Measurements from ENCODE around the gene SNUPN. TPM values are rescaled to one million over a fixed set of nuclear protein-coding genes. Genes with fewer than 3 reads are reported as not detected.

The SNUPN gene
- polyA plus RNA-seq, 1 of the 3 experiments (the other 2 are of a cell fraction): 31.7 TPM

GRCh38 chr15:75659141-75659771 lies 33.7 kb upstream of the SNUPN start:
- POLR2A ChIA-PET: interaction anchor here (1.9 kb wide), 1 partner anchor 19 kb away, joined by 6 read pairs; the partner anchor contains the start of gene IMP3
- peaks cover 0 to 13% of the 10 kb centered on the region in 2 experiments for H3K36me3 ChIP-seq (replicated peaks in 1 of 2; ENCODE audit: control insufficient read depth in 1 of 2, insufficient read depth in 2 of 2, low read length in 1 of 2)
- no peak overlapping the region for H3K4me2 ChIP-seq
- DNase-seq: no peak
- no peak overlapping the region for H3K9ac ChIP-seq
- TF ChIP-seq MEF2A (IDR thresholded peaks at IDR 0.05; ENCODE audit: borderline replicate concordance, low read depth) (no peak), TCF12 (IDR thresholded peaks at IDR 0.05) (no peak), GATA2 (CRISPR knock-in tag; IDR thresholded peaks at IDR 0.05) (no peak), IRF3 (IDR thresholded peaks at IDR 0.05; ENCODE audit: low read depth, low read length) (no peak), POLR2AphosphoS5 (IDR thresholded peaks at IDR 0.05; ENCODE audit: low read depth, low read length) (no peak), EZH2phosphoT487 (IDR thresholded peaks at IDR 0.05; ENCODE audit: borderline replicate concordance, low read depth) (no peak), RXRA (IDR thresholded peaks at IDR 0.05; ENCODE audit: borderline replicate concordance, low read depth) (no peak), ELF1 (IDR thresholded peaks at IDR 0.05) (no peak), SIN3A (IDR thresholded peaks at IDR 0.05; ENCODE audit: borderline replicate concordance, low read depth, low read length) (no peak), RCOR1 (IDR thresholded peaks at IDR 0.05; ENCODE audit: low read length) (no peak)
- no peaks in the 10 kb centered on the region for H3K9me2 ChIP-seq
- H3K4me1 ChIP-seq (ENCODE audit: control insufficient read depth in 1 of 2, insufficient read depth in 2 of 2, low read depth in 1 of 2, low read length in 1 of 2): peaks cover 16 to 34% of the 10 kb centered on the region in 2 experiments; a peak in 3 of 4 replicates
- H3K4me3 ChIP-seq (ENCODE audit: low read depth in 2 of 2, low read length in 1 of 2): no peak overlapping the region
- H4K20me1 ChIP-seq (ENCODE audit: insufficient read depth): peaks cover 23% of the 10 kb centered on the region
- peaks cover 19% of the 10 kb centered on the region for H3F3A ChIP-seq (replicated peaks; ENCODE audit: insufficient read depth)
- no peaks in the 10 kb centered on the region for H3K27me3 ChIP-seq (ENCODE audit: insufficient read depth)
- H3K9me3 ChIP-seq: no peaks in the 10 kb centered on the region
- peak overlapping the region; percentile 77 to 96; a peak in 3 of 4 replicates for H3K27ac ChIP-seq (ENCODE audit: low read depth in 2 of 2, low read length in 1 of 2)
- CTCF ChIA-PET: interaction anchor here (0.8 to 3.2 kb wide), 2 partner anchors 12 to 27 kb away, joined by 3 to 22 read pairs; partner anchors contain the start of gene SNX33
- H2AFZ ChIP-seq (ENCODE audit: low read depth): no peak overlapping the region
- peaks cover 41% of the 10 kb centered on the region for H3K79me2 ChIP-seq (ENCODE audit: insufficient read depth)
- 92% methylated on average over 8 of the region's 9 CpGs for WGBS (ENCODE audit: low lambda C conversion rate)

- H3K4me2 ChIP-seq: no peak overlapping the region
- no peak overlapping the region for H3K27ac ChIP-seq (ENCODE audit: low read depth in 2 of 2, low read length in 1 of 2)
- POLR2A ChIA-PET: no interaction called here
- H3K79me2 ChIP-seq (ENCODE audit: insufficient read depth): peaks cover 59% of the 10 kb centered on the region
- H3K4me1 ChIP-seq (ENCODE audit: control insufficient read depth in 1 of 2, insufficient read depth in 2 of 2, low read depth in 1 of 2, low read length in 1 of 2): peaks cover 14 to 44% of the 10 kb centered on the region in 2 experiments; a peak in 3 of 4 replicates
- H4K20me1 ChIP-seq (ENCODE audit: insufficient read depth): peaks cover 45% of the 10 kb centered on the region
- no peaks in the 10 kb centered on the region for H3K9me3 ChIP-seq
- no peak overlapping the region for H2AFZ ChIP-seq (ENCODE audit: low read depth)
- no peaks in the 10 kb centered on the region for H3K9me2 ChIP-seq
- no peaks in the 10 kb centered on the region for H3K27me3 ChIP-seq (ENCODE audit: insufficient read depth)
- H3K36me3 ChIP-seq (replicated peaks in 1 of 2; ENCODE audit: control insufficient read depth in 1 of 2, insufficient read depth in 2 of 2, low read length in 1 of 2): peaks cover 0 to 11% of the 10 kb centered on the region in 2 experiments
- 97% methylated on average over 21 of the region's 22 CpGs for WGBS (ENCODE audit: low lambda C conversion rate)
- CTCF ChIA-PET: no interaction called here
- H3K4me3 ChIP-seq (ENCODE audit: low read depth in 2 of 2, low read length in 1 of 2): no peak overlapping the region
- DNase-seq: no peak
- H3K9ac ChIP-seq: no peak overlapping the region
- peaks cover 17% of the 10 kb centered on the region for H3F3A ChIP-seq (replicated peaks; ENCODE audit: insufficient read depth)
- TF ChIP-seq USF1 (IDR thresholded peaks at IDR 0.05; ENCODE audit: borderline replicate concordance, low read depth): no peak
- no peak for TF ChIP-seq REST (IDR thresholded peaks at IDR 0.05; ENCODE audit: low read depth, low read length)
Measured at GRCh38 chr15:75656813-75657212, 31.3 kb upstream of the SNUPN start.

Data from SK-N-SH (cell line).